ENCODE measurements around the gene LRMDA. TPM values are rescaled to one million over a fixed set of nuclear protein-coding genes. Genes with fewer than 3 reads are reported as not detected.

LRMDA gene
- total RNA-seq, 1 donor from 2014 or later, result 0.96 TPM

- no peak for TF ChIP-seq CTCF (IDR thresholded peaks at IDR 0.05)
- Histone ChIP-seq H3K36me3 (no peaks in the 10 kb centered on the region), H3K27me3 (no peaks in the 10 kb centered on the region), H3K9me3 (no peaks in the 10 kb centered on the region), H3K27ac (peak overlapping the region in 1 of 2 donors; percentile 25), H3K4me3 (no peak overlapping the region), H3K4me1 (peaks cover 0 to 8% of the 10 kb centered on the region in 2 donors)
- DNase-seq (ENCODE audit: low spot score in 2 of 2), result no peak
- intact Hi-C loops (cut with DNase I), result no loop called here
Observed at GRCh38 chr10:76287856-76288255, 856.4 kb downstream of the LRMDA start.

GRCh38 chr10:76291175-76291574, 859.8 kb downstream of the LRMDA start:
- Histone ChIP-seq H3K4me1 (peaks cover 6 to 18% of the 10 kb centered on the region in 2 donors), H3K27ac (no peak overlapping the region), H3K36me3 (no peaks in the 10 kb centered on the region), H3K27me3 (no peaks in the 10 kb centered on the region), H3K4me3 (no peak overlapping the region), H3K9me3 (no peaks in the 10 kb centered on the region)
- TF ChIP-seq CTCF (IDR thresholded peaks at IDR 0.05), result no peak
- intact Hi-C loops (cut with DNase I), result no loop called here
- DNase-seq (ENCODE audit: low spot score in 2 of 2), result no peak

- Histone ChIP-seq H3K9me3 (no peaks in the 10 kb centered on the region), H3K27ac (no peak overlapping the region), H3K4me3 (no peak overlapping the region), H3K4me1 (peaks cover 6 to 18% of the 10 kb centered on the region in 2 donors), H3K27me3 (no peaks in the 10 kb centered on the region), H3K36me3 (no peaks in the 10 kb centered on the region)
- TF ChIP-seq CTCF (IDR thresholded peaks at IDR 0.05), result no peak
- intact Hi-C loops (cut with DNase I), result no loop called here
- DNase-seq (ENCODE audit: low spot score in 2 of 2), result no peak
Observed at GRCh38 chr10:76291885-76292284, 860.5 kb downstream of the LRMDA start.

GRCh38 chr10:76296957-76297356, 865.5 kb downstream of the LRMDA start:
- Histone ChIP-seq H3K27me3 (no peaks in the 10 kb centered on the region), H3K9me3 (no peaks in the 10 kb centered on the region), H3K4me1 (peaks cover 6 to 10% of the 10 kb centered on the region in 2 donors), H3K36me3 (no peaks in the 10 kb centered on the region), H3K4me3 (no peak overlapping the region), H3K27ac (no peak overlapping the region)
- intact Hi-C loops (cut with DNase I), result no loop called here
- no peak for DNase-seq (ENCODE audit: low spot score in 2 of 2)
- no peak for TF ChIP-seq CTCF (IDR thresholded peaks at IDR 0.05)

GRCh38 chr10:76297358-76297757, 865.9 kb downstream of the LRMDA start:
- DNase-seq (ENCODE audit: low spot score in 2 of 2), result no peak
- Histone ChIP-seq H3K4me3 (no peak overlapping the region), H3K4me1 (peaks cover 6 to 10% of the 10 kb centered on the region in 2 donors), H3K9me3 (no peaks in the 10 kb centered on the region), H3K27ac (no peak overlapping the region), H3K36me3 (no peaks in the 10 kb centered on the region), H3K27me3 (no peaks in the 10 kb centered on the region)
- intact Hi-C loops (cut with DNase I), result no loop called here
- no peak for TF ChIP-seq CTCF (IDR thresholded peaks at IDR 0.05)

- no peak for DNase-seq (ENCODE audit: low spot score in 2 of 2)
- peaks cover 6 to 10% of the 10 kb centered on the region in 2 donors for H3K4me1 ChIP-seq
- no peak for TF ChIP-seq CTCF (IDR thresholded peaks at IDR 0.05)
- H3K27ac ChIP-seq, result no peak overlapping the region
- no peak overlapping the region for H3K4me3 ChIP-seq
- intact Hi-C loops (cut with DNase I), result no loop called here
- no peaks in the 10 kb centered on the region for H3K9me3 ChIP-seq
- no peaks in the 10 kb centered on the region for H3K27me3 ChIP-seq
- no peaks in the 10 kb centered on the region for H3K36me3 ChIP-seq
Observed at GRCh38 chr10:76297780-76298281, 866.4 kb downstream of the LRMDA start.

Measured in ascending aorta (tissue), 2 donors.